GDM1 (cell line): ENCODE data around the gene DIDO1.

Source experiments
- DNase-seq: peaks from one replicate; lab custom pipeline; 2025; lab: John Stamatoyannopoulos, UW

The DIDO1 gene

GRCh38 chr20:62894261-62894660, 32.0 kb downstream of the DIDO1 start:
- DNase-seq: no peak

DNA sequence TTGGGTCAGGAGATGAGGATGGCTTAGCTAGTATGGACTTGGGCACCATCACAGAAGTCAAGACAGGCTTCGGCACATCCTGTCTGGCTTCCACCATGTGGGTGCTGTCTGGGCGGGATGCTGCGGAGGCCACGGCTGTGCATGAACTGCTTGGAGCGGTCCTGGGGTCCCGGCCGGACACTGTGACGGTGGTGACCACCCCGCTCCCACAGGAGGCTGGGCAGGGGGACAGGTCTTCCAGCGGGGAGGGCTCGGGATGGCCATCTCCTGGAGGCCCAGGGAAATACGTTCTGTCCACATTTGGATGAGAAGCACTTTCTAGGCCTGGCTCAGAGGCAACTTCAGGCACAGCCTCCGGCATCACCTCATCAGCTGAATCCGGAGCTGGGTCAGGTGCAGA, 32.6 kb downstream of the DIDO1 start:
- no peak for DNase-seq

DNA sequence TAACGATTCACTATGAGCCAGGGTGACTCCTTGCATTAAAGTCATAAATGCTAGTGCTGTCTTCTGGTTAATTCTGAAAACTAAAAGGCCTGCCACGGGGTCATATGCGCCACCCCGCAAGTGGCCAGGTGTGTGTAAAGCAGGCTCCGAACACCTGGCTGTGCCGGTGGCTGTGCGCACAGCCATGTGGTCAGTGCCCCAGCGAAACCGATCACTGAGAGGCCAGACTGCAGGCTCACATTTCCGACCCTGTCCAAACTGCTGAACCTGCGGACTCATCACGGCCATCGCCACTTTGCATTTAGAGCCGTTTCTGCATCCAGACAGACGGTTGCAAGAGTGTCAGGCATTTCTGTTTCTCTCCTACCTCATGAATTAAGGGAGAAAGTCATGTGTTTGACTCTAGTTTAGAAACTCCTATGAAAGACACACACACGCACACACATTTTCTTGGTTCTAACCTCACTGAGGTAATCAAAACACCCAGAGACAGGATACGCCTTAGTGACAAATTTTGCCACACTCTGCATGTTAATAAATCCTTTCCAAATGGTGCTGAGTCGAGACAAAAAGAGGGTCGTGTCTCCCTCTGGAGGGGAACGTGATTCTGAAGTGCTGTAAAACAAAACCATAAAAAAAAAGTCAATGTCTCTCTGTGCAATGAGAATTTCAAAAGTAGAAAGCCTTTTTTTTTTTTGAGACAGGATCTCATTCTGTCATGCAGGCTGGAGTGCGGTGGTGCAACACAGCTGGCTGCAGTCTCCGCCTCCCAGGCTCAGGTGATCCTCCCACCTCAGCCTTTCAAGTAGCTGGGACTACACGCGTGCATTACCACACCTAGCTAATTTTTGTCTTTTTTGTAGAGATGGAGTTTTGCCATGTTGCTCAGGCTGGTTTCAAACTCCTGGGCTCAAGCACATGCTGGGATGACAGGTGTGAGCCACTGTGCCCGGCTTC, 33.7 kb downstream of the DIDO1 start:
- DNase-seq: no peak

DNA sequence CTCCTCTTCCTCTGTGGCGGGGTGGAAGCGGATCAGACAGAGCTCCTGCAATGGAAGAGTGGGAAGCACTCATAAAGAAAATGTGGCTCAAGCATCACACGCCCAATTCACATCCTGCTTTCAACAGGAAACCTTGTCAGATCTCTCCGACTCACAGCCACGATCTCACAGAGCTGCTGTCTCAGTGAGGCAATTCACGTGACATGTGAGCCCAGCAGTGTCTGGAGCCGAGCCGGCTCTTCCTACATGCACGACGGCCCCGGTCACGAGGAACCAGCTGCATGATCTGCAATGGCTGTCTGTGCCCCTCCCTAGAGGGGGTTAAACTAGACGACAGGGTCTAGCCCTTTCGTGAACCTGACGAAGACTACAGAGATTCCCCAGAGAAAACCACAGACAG, 35.2 kb downstream of the DIDO1 start:
- no peak for DNase-seq

GRCh38 chr20:62890444-62890843, 35.9 kb downstream of the DIDO1 start:
- DNase-seq: no peak

GRCh38 chr20:62889871-62890270, 36.4 kb downstream of the DIDO1 start:
- DNase-seq: no peak

GRCh38 chr20:62889411-62889810, 36.9 kb downstream of the DIDO1 start:
- DNase-seq: no peak

GRCh38 chr20:62888910-62889309, 37.4 kb downstream of the DIDO1 start:
- DNase-seq: no peak

- no peak for DNase-seq
Measured at GRCh38 chr20:62888406-62888805, 37.9 kb downstream of the DIDO1 start.

DNA sequence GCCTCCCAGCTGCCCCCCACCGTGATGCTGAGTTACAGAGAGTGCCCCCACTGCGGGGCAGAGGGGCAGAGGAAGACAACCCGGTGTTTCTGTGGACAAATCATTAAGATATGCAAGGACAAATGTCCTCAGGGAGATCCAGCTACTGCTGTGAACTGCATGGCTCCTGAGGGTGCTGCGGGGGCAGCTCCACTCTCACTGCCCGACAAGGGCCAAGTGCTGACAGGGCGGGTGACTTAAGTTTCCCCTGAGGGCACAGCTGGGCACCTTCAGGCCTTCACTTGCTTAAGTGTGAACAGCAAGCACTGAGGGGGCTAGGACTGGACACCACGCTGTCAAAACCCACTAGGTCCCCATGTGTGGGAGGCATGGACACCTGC, 38.5 kb downstream of the DIDO1 start:
- DNase-seq: no peak

DNA sequence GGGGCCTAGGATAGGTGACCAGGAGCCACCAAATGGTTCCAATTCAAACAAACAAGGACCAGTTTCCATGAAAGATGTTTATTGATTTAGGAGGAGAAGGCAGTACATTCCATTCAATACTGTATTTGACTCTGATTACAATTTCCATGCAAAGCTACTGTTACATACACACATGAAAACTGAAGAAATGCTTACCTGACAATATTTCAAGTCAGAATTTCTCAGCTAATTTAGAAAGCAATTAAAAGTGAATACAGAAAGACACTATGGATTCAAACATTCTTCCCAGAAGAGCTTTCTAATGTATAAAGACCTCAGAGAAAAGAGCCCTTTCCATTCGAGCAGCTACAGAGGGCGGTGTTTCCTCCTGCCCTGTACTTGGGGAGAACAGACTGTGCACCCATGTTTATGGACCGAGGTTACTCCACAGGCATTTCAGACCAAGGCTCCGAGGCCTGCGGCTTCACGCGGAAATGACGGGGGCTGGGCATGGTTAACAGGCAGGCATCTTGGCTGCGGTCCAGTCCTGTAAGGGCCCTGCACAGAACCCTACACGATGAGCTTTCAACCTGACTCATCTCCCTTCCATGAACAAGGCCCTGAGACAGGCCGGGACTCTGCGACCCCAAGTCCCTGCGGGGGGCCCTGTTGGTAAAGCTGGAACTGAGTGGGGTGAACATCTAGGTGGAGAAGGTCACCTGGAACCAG, 39.0 kb downstream of the DIDO1 start:
- DNase-seq: peak; percentile 85

DNA sequence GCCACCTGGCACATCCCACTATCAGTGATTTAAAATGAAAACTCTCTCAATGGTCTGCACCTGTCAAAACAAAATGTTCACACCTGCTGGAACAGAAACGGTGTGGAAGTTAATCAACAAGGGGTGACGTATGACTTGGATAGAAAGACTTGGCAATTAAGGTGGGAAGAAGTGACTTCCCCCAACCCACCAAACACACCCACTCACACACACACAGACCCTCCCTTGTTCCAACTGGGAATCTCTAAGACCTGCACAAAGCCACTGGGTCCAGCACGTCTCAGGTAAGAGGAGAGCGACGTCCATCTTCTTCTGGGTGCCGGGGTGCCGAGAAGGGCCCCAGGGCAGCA, 39.6 kb downstream of the DIDO1 start:
- DNase-seq: no peak

DNA sequence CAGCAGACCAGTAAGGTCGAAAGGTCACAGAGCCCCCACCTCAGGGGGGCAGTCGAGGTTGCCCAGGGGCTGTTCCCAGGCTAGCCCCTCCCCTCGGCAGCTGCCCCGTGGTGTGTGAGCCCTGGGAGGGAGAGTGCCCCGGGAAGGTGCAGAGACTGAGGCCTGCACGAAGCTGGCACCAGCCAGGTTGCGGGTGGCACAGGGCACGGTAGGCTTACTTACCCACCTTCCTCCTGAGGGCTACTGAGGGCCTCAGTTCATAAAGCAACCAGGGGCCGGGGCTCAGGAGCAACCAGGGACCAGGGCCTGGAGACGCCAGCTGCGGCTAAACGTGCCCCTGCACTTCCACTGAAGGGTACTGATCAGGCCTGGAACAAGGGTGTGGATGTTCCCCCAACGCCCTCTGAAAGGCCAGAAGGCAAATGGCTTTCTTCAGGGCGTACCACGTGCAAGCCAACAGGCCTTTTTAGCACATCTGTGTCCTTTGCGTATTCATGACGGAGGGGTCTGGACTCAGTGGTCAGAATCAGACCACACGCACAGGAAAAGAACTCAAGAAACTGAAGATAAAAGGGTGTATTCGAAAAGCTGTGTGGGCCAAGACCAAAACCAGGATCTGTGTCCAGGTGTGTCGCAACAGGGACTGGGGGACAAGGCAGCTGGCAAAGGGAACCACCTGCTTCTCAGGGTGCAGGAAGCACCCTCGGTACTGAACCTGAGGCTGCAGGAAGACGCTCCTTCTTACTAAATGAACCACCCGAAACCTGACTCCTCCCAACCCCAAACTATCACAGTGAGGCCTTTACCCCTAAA, 40.2 kb downstream of the DIDO1 start:
- no peak for DNase-seq

- DNase-seq: no peak
Measured at GRCh38 chr20:62885046-62885895, 41.0 kb downstream of the DIDO1 start.

DNA sequence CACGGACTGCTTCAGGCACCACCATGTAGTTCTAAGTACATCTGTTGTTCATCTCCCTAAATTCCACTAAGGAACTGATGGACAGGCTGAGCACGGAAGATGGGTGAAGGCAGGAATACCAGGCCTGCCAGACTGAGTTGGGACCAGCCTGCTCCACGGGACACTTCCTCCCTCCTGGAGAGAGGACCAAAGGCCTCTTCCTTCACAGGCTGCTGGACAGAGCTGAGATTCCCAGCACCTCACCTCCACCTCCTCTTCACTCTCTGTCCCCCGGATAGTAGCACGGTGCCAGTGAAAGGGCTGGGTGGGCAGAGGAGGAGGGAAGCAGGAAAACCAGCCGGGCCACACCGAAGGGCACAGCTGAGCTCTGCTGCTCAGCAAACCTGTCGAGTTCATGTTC, 41.7 kb downstream of the DIDO1 start:
- no peak for DNase-seq

- DNase-seq: no peak
Measured at GRCh38 chr20:62882426-62882825, 43.9 kb downstream of the DIDO1 start.

DNA sequence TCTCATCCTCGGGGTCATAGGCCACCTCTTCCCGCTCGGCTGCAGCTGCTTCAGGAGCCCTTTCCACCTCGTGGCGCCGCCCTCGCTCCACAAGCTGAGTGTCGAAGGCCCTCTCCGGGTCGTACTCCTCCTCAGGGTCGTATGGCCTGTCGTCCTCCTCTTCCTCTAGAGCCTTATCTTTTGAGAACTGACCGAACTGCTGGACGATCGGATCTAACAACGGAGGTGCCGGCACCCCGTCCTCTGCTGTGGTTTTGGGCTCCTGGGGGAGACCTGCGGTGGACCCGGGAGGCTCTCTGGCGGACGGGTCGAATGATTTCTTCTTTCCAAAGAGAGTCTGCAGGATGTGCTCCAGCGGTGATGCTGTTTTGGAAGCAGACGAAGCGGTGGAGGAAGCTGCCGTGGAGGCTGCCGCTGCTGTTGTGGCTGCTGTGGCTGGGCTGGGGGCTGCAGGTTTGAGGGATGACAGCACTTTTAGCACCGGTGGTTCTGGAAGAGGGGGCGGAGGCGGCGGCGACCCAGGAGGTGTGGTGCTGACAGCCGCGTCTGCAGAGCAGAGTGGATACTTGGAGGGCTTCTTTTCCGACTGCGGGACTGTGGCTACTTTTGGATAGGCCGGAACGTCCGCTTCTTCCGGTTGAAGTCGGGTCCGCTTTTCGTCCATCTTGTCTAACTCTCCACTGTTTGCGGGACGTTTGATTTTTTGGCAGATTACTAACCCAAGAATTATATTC, 44.5 kb downstream of the DIDO1 start:
- no peak for DNase-seq

DNA sequence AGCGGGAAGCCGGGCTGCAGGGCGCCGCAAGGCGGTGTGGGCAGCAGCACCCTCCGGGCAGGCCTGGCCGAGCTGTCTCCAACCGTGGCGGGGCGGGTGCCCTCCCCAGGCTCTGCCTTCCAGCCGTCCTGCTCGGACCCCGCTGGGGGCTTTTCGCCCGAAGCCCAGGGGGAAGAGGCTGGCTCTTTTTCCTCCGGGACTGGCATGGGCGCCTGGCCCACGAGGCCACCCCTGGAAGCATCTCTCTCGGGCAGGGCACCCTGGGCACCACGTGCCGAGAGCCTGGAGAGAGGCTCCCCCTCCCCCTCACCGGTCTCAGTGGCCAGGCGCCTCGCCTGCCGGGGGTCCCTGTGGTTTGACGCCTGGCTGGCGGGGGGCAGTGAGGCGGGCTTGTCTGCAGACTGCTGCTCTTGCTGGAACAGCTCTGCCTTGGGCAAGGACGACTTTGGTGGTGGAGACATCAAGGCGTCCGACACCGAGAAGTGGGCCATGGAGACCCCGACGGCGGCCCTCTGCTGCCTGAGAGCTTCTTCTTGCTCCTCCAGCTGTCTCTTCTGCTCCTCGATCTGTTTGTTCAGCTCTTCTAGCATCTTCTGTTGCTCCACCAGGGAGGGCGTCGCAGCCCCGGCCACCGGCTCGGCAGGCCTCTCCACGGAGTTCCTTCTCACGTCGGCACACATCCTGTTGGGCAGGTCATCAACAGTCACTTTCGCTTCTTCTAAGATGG, 45.2 kb downstream of the DIDO1 start:
- no peak for DNase-seq

DNA sequence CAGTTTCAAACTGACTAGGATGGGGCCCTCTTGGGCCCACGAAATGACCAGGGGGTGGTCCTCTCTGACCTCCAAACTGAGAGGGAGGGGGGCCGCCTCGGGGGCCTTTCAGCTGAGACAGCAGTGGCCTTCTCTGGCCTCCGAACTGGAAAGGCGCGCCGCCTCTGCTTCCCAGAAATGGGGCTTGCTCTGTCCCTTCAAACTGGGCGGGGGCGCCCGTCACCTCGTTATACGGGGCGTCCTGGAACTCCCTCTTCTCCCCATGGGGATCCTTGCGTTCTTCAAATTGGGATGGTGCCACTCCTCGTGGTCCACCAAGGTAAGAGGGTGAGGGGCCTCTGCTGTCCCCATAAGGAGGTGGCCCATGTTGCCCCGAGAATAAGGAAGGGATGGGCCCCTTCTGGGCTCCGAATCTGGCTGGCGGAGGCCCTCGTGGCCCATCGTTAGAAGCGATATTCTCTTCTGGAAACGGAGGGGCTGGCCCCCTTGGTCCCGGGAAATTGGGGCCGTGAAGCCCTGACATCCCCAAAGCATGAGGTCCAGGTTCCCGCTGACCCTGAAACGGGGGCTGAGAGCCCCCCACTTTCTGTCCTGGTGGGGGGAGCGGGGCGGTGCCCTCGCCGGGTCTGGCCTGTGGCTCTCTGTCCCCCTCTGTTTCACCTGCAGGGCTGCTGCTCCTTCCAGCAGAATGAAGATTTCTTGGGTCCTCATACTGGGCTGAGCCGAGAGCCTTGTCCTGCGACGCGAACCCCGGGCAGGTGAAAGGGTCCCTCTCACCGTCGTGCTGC, 46.0 kb downstream of the DIDO1 start:
- DNase-seq: no peak
